ENCODE results near the gene ZSCAN1.

DNA sequence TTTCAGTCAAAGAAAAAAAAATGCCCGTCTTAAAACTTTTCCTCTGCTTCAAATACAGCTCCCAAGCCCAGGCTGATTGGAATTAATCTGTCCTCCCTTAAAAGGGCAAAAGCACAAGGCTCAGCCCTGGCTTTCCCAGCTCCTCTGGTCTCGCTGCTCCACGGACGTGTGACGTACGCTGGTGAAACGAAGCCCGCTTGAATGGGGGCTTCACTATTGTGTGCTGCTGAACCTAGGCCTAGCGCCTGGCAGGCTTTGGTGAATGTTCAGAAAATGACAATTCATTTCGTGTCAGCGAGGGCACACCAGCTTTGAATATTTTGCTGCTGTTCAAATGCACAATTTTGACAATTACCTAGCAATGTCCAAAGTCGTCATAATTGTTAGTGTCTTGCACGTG, 24.6 kb downstream of the ZSCAN1 start:
- TF ChIP-seq MXI1 (IDR thresholded peaks at IDR 0.05; ENCODE audit: borderline replicate concordance, low read depth, low read length) (no peak), CEBPB (IDR thresholded peaks at IDR 0.05; ENCODE audit: low read depth, low read length) (no peak), POLR2A (IDR thresholded peaks at IDR 0.05; ENCODE audit: low read depth, low read length) (no peak), BHLHE40 (IDR thresholded peaks at IDR 0.05; ENCODE audit: low read depth, low read length) (no peak), RAD21 (IDR thresholded peaks at IDR 0.05; ENCODE audit: low read length) (no peak)
- TF ChIP-seq, protein P1, sequence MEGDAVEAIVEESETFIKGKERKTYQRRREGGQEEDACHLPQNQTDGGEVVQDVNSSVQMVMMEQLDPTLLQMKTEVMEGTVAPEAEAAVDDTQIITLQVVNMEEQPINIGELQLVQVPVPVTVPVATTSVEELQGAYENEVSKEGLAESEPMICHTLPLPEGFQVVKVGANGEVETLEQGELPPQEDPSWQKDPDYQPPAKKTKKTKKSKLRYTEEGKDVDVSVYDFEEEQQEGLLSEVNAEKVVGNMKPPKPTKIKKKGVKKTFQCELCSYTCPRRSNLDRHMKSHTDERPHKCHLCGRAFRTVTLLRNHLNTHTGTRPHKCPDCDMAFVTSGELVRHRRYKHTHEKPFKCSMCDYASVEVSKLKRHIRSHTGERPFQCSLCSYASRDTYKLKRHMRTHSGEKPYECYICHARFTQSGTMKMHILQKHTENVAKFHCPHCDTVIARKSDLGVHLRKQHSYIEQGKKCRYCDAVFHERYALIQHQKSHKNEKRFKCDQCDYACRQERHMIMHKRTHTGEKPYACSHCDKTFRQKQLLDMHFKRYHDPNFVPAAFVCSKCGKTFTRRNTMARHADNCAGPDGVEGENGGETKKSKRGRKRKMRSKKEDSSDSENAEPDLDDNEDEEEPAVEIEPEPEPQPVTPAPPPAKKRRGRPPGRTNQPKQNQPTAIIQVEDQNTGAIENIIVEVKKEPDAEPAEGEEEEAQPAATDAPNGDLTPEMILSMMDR (conservative IDR thresholded peaks at IDR 0.05; ENCODE audit: low read depth, low read length), result no peak
